Stimulated activated naive CD8-positive, alpha-beta T cell treated with anti-CD3 and anti-CD28 coated beads, Interleukin-15, Interleukin-2, amounts not matched to agents 100 ng/mL and 50 ng/mL, for 24 hours (primary cell): ENCODE results near the gene FBXW4.
A peak's percentile ranks its signal among the peaks of the same experiment; 100 is the strongest.

Experiments used
- H3K27ac Mint-ChIP-seq: one replicate; pipeline ENCODE4 v1.8.0; 2021; ENCODE audit warnings: mild to moderate bottlenecking, mixed read lengths
- H3K27me3 Mint-ChIP-seq: one replicate; pipeline ENCODE4 v1.8.0; 2021; ENCODE audit warnings: mixed read lengths
- H3K36me3 Mint-ChIP-seq: one replicate; pipeline ENCODE4 v1.8.0; 2021; ENCODE audit warnings: low read depth, mixed read lengths
- H3K4me1 Mint-ChIP-seq: one replicate; pipeline ENCODE4 v1.8.0; 2021; ENCODE audit warnings: low read depth, mixed read lengths
- H3K4me3 Mint-ChIP-seq: one replicate; pipeline ENCODE4 v1.8.0; 2021; ENCODE audit warnings: mild to moderate bottlenecking, mixed read lengths
- H3K9me3 Mint-ChIP-seq: one replicate; pipeline ENCODE4 v1.8.0; 2021; ENCODE audit warnings: mixed read lengths

FBXW4 gene, protein sequence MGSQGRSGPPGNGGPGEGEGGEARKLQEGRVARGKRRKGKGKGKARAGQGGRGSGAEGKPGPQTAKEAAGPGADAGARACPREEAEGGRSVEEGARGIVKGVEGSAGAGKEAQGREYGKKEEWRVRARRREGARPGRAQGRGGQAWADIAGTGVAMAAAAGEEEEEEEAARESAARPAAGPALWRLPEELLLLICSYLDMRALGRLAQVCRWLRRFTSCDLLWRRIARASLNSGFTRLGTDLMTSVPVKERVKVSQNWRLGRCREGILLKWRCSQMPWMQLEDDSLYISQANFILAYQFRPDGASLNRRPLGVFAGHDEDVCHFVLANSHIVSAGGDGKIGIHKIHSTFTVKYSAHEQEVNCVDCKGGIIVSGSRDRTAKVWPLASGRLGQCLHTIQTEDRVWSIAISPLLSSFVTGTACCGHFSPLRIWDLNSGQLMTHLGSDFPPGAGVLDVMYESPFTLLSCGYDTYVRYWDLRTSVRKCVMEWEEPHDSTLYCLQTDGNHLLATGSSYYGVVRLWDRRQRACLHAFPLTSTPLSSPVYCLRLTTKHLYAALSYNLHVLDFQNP

GRCh38 chr10:101694674-101695403, at the start of gene FBXW4:
FBXW4 (minus strand) TSS chr10:101695170; CDS start chr10:101695105, 65 bp downstream.
- Mint-ChIP-seq H3K27ac (peak within 1 kb of the TSS; percentile 99), H3K27me3 (no peaks in the 10 kb centered on the region), H3K36me3 (peaks cover 9% of the 10 kb centered on the region), H3K4me1 (peaks cover 42% of the 10 kb centered on the region), H3K9me3 (no peaks in the 10 kb centered on the region), H3K4me3 (peak within 1 kb of the TSS; percentile 96)

- Mint-ChIP-seq H3K27ac (no peak overlapping the region), H3K36me3 (no peaks in the 10 kb centered on the region), H3K9me3 (no peaks in the 10 kb centered on the region), H3K4me1 (no peaks in the 10 kb centered on the region), H3K4me3 (no peak overlapping the region), H3K27me3 (peaks cover 16% of the 10 kb centered on the region)
Measured at GRCh38 chr10:101744267-101744666, 49.3 kb upstream of the FBXW4 start.

DNA sequence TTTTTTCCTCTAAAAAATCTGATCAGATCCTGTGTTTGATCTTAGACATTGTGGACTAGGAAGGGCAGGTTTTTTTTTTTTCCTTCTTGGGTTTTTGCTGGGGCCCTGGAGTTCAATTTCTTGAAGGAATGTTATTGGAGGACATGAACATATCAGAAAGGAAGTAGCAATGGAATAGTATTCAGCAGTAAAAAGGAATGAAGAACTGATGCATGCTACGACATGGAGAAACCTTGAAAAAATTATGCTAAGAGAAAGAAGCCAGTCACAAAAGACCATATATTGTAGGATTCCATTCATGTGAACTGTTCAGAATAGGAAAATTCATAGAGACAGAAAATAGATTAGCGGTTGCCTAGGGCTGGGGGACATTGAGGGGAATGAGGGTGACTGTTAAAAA, 47.0 kb upstream of the FBXW4 start:
- Mint-ChIP-seq H3K36me3 (no peaks in the 10 kb centered on the region), H3K9me3 (no peaks in the 10 kb centered on the region), H3K27me3 (peaks cover 16% of the 10 kb centered on the region), H3K27ac (no peak overlapping the region), H3K4me1 (no peaks in the 10 kb centered on the region), H3K4me3 (no peak overlapping the region)

DNA sequence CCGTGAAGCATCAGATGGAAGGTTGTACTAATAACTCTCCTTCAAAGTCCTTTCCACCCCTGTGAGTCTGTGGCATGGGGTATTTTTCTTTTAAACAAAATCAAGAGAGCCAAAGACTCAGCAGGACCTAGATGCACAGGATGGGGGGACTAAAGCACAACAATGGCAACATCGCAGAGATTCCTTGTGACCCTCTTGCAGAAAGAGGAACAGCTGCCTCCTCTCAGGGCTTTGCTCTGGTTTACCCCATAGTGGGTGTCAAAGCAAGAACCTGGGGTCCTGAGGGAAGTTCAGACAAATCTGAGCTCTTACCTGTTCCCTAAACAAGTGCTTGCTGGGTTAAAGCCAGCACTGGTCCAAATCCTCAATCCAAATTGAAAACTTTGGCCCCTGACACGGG, 41.7 kb upstream of the FBXW4 start:
- Mint-ChIP-seq H3K4me1 (no peaks in the 10 kb centered on the region), H3K4me3 (no peak overlapping the region), H3K36me3 (no peaks in the 10 kb centered on the region), H3K27me3 (peaks cover 19% of the 10 kb centered on the region), H3K9me3 (no peaks in the 10 kb centered on the region), H3K27ac (no peak overlapping the region)

DNA sequence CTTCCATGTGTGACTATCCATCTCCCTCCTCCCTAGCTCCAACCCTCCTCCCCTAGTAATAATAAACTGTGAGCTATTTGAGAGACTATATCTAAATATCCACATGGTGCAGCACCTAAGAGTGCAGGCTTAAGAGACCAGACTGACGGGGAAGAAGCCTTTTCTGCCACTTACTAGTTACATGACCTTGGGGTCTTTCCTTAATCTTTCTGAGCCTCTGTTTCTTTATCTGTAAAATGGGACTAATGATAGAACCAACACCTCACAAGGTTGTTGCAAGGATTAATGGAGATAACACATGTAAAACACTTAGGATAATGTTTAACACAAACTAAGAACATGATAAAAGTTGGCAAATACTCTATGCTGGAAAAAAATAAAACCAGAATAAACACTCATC, 37.1 kb upstream of the FBXW4 start:
- Mint-ChIP-seq H3K27ac (no peak overlapping the region), H3K27me3 (peaks cover 18% of the 10 kb centered on the region), H3K9me3 (no peaks in the 10 kb centered on the region), H3K36me3 (no peaks in the 10 kb centered on the region), H3K4me1 (no peaks in the 10 kb centered on the region), H3K4me3 (no peak overlapping the region)

DNA sequence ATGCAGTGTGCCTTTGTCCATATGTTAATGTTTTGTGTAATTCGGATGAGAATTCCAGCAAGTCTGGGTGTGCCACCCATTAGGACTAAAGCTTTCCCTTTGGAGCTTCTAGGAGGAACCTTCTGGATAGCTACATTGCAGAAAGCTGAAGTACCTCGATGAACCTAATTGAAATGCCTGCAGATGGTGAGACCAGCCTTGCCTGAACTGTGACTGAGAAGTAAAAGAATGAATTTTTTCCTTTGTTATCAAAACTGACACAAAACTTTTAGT, 31.1 kb upstream of the FBXW4 start:
- Mint-ChIP-seq H3K36me3 (no peaks in the 10 kb centered on the region), H3K4me1 (peaks cover 4% of the 10 kb centered on the region), H3K27ac (no peak overlapping the region), H3K9me3 (no peaks in the 10 kb centered on the region), H3K27me3 (peaks cover 20% of the 10 kb centered on the region), H3K4me3 (no peak overlapping the region)

- Mint-ChIP-seq H3K9me3 (no peaks in the 10 kb centered on the region), H3K27me3 (peaks cover 22% of the 10 kb centered on the region), H3K4me1 (peaks cover 4% of the 10 kb centered on the region), H3K4me3 (no peak overlapping the region), H3K36me3 (no peaks in the 10 kb centered on the region), H3K27ac (no peak overlapping the region)
Measured at GRCh38 chr10:101725296-101726114, 30.5 kb upstream of the FBXW4 start.

- Mint-ChIP-seq H3K36me3 (no peaks in the 10 kb centered on the region), H3K9me3 (no peaks in the 10 kb centered on the region), H3K4me1 (peaks cover 4% of the 10 kb centered on the region), H3K27ac (no peak overlapping the region), H3K4me3 (no peak overlapping the region), H3K27me3 (peaks cover 32% of the 10 kb centered on the region)
Measured at GRCh38 chr10:101724446-101724845, 29.5 kb upstream of the FBXW4 start.

- Mint-ChIP-seq H3K9me3 (no peaks in the 10 kb centered on the region), H3K27ac (no peak overlapping the region), H3K4me1 (peaks cover 4% of the 10 kb centered on the region), H3K36me3 (no peaks in the 10 kb centered on the region), H3K27me3 (peaks cover 33% of the 10 kb centered on the region), H3K4me3 (no peak overlapping the region)
Measured at GRCh38 chr10:101723176-101723575, 28.2 kb upstream of the FBXW4 start.

DNA sequence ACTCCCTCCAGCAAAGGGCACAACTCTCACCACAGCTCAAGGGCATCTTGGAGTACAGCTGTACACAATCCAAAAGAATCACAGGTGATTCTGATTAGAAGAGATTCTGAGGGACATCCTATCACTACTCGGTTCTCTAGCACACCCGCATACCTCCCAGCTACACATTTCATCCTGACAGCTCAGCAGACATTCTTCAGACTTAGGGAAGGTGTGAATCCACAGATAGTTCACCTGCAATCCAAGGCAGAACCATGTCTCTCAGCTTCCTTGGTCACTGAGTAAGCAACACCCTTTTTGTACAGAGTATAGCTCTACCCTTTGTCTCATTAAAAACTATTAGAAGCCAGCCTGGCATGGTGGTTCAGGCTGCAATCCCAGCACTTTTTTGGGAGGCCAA, 26.8 kb upstream of the FBXW4 start:
- H3K36me3 Mint-ChIP-seq, result no peaks in the 10 kb centered on the region
- peaks cover 9% of the 10 kb centered on the region for H3K4me1 Mint-ChIP-seq
- no peak overlapping the region for H3K4me3 Mint-ChIP-seq
- no peak overlapping the region for H3K27ac Mint-ChIP-seq
- no peaks in the 10 kb centered on the region for H3K9me3 Mint-ChIP-seq
- H3K27me3 Mint-ChIP-seq, result peaks cover 29% of the 10 kb centered on the region

GRCh38 chr10:101720606-101721230, 25.7 kb upstream of the FBXW4 start:
- H3K4me3 Mint-ChIP-seq, result no peak overlapping the region
- no peak overlapping the region for H3K27ac Mint-ChIP-seq
- H3K36me3 Mint-ChIP-seq, result no peaks in the 10 kb centered on the region
- H3K9me3 Mint-ChIP-seq, result no peaks in the 10 kb centered on the region
- H3K27me3 Mint-ChIP-seq, result peaks cover 29% of the 10 kb centered on the region
- H3K4me1 Mint-ChIP-seq, result peaks cover 13% of the 10 kb centered on the region

DNA sequence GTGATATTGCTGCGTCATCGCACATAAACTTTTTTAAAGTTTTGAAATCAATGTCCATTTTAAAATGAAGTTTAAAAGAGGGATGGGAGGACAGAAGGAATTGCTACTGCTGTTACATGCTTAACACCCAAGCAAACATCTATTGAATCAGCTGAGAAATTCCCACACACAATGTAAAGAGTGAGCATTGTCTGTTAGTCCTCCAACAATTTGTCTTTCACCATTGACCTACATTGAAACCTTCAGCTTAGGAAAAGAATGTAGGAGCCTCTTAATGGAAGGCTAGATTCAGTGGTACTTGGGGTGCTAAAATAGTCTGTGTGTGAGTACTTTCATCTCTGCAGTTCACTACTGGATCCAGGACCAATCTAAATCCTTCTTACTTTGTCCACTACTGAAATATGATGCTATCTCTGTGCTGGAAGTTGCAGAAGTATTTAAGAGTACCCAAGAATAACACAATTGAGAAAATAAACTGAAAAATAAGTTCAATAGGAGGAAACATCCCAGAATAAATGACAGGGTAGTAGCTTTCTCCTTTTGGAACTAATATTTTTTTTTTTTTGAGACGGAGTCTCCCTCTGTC, 23.8 kb upstream of the FBXW4 start:
- H3K4me3 Mint-ChIP-seq, result no peak overlapping the region
- H3K27ac Mint-ChIP-seq, result no peak overlapping the region
- H3K36me3 Mint-ChIP-seq, result no peaks in the 10 kb centered on the region
- H3K9me3 Mint-ChIP-seq, result no peaks in the 10 kb centered on the region
- peaks cover 10% of the 10 kb centered on the region for H3K4me1 Mint-ChIP-seq
- H3K27me3 Mint-ChIP-seq, result peaks cover 35% of the 10 kb centered on the region

DNA sequence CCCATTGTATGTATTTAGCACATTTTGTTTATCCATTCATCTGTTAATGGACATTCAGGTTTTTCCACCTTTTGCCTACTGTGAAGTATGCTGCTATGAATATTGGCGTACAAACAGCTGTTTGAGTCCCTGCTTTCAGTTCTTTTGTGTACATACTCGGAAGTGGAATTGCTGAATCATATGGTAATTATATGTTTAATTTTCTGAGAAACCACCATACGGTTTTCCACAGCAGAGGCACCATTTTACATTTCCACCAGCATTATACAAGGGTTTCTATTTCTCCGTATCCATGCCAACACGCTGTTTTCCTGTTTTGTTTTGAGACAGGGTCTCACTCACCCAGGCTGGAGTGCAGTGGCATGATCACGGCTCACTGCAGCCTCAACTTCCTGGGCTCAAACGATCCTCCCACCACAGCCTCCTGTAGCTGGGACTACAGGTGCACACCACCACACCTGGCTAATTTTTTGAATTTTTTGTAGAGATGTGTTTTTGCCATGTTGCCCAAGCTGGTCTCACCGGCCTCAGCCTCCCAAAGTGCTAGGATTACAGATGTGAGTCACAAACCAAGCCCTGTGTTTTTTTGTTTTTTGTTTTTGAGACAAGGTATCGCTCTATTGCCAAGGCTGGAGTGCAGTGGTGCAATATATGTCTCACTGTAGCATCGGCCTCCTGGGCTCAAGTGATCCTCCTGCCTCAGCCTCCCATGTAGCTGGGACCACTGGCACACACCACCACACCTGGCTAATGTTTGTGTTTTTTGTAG, 22.1 kb upstream of the FBXW4 start:
- H3K27ac Mint-ChIP-seq, result peak overlapping the region; percentile 81
- H3K9me3 Mint-ChIP-seq, result no peaks in the 10 kb centered on the region
- no peaks in the 10 kb centered on the region for H3K36me3 Mint-ChIP-seq
- H3K4me1 Mint-ChIP-seq, result peaks cover 10% of the 10 kb centered on the region
- peaks cover 30% of the 10 kb centered on the region for H3K27me3 Mint-ChIP-seq
- peak overlapping the region; percentile 17 for H3K4me3 Mint-ChIP-seq

- Mint-ChIP-seq H3K27ac (no peak overlapping the region), H3K9me3 (no peaks in the 10 kb centered on the region), H3K36me3 (no peaks in the 10 kb centered on the region), H3K27me3 (peaks cover 34% of the 10 kb centered on the region), H3K4me1 (peaks cover 10% of the 10 kb centered on the region), H3K4me3 (no peak overlapping the region)
Measured at GRCh38 chr10:101712997-101713396, 18.0 kb upstream of the FBXW4 start.
